Activated T-cell treated with anti-CD3 and anti-CD28 coated beads, Interleukin-2, amount 50 U/mL, for 72 hours (primary cell): ENCODE data around the gene JAG2. TPM values are rescaled to one million over a fixed set of nuclear protein-coding genes. Genes with fewer than 3 reads are reported as not detected.

ENCODE experiments used
- ATAC-seq, 2 donors: fragments of 150-1000 bp; cut with Tn5 transposase; replicated peaks in 1 of 2; 2 replicates each; pipeline ENCODE4 v1.10.0; 2021; ENCODE audit warnings: moderate library complexity in 2 of 2, mild to moderate bottlenecking in 1 of 2
- DNase-seq, 2 donors: peaks; one replicate each; pipeline ENCODE4 v3.0.0; 2021 to 2022; ENCODE audit warnings: mixed read lengths in 1 of 2
- H3K27ac Mint-ChIP-seq: one replicate; pipeline ENCODE4 v1.8.0; 2022; ENCODE audit warnings: mild to moderate bottlenecking, moderate library complexity, mixed read lengths
- H3K27me3 Mint-ChIP-seq: one replicate; pipeline ENCODE4 v1.8.0; 2022; ENCODE audit warnings: low read depth, mixed read lengths
- H3K36me3 Mint-ChIP-seq, 2 donors: one replicate each; pipeline ENCODE4 v1.8.0; 2022; ENCODE audit warnings: mixed read lengths in 2 of 2, mild to moderate bottlenecking in 1 of 2; ENCODE audit not compliant: insufficient read depth in 2 of 2
- H3K4me1 Mint-ChIP-seq: one replicate; pipeline ENCODE4 v1.8.0; 2022; ENCODE audit warnings: low read depth, mixed read lengths
- H3K4me3 Mint-ChIP-seq, 2 donors: one replicate each; pipeline ENCODE4 v1.8.0; 2022; ENCODE audit warnings: mild to moderate bottlenecking in 2 of 2, mixed read lengths in 2 of 2, moderate library complexity in 2 of 2
- H3K9me3 Mint-ChIP-seq, 2 donors: one replicate each; pipeline ENCODE4 v1.8.0; 2022; ENCODE audit warnings: mixed read lengths in 2 of 2
- total RNA-seq, 2 donors: library from RNA; stranded (reverse); gene quantifications; one replicate each; pipeline ENCODE4 v1.2.3, GENCODE V29; 2022

The JAG2 gene
- total RNA-seq, 2 donors from 2014 or later: 3.1 to 5.4 TPM

- DNase-seq: no peak
- no peaks in the 10 kb centered on the region for H3K4me1 Mint-ChIP-seq
- peaks cover 0 to 1% of the 10 kb centered on the region in 2 donors for H3K36me3 Mint-ChIP-seq
- H3K27me3 Mint-ChIP-seq: no peaks in the 10 kb centered on the region
- ATAC-seq: no peak
- no peak overlapping the region for H3K4me3 Mint-ChIP-seq
- H3K27ac Mint-ChIP-seq: no peak overlapping the region
- H3K9me3 Mint-ChIP-seq: peaks cover 0 to 2% of the 10 kb centered on the region in 2 donors
These were observed 16.4 kb upstream of the JAG2 start for GRCh38 chr14:105185001-105185400.

- Mint-ChIP-seq H3K27me3 (no peaks in the 10 kb centered on the region), H3K4me1 (no peaks in the 10 kb centered on the region)
These were observed 15.9 kb upstream of the JAG2 start for GRCh38 chr14:105184461-105184860.

DNA sequence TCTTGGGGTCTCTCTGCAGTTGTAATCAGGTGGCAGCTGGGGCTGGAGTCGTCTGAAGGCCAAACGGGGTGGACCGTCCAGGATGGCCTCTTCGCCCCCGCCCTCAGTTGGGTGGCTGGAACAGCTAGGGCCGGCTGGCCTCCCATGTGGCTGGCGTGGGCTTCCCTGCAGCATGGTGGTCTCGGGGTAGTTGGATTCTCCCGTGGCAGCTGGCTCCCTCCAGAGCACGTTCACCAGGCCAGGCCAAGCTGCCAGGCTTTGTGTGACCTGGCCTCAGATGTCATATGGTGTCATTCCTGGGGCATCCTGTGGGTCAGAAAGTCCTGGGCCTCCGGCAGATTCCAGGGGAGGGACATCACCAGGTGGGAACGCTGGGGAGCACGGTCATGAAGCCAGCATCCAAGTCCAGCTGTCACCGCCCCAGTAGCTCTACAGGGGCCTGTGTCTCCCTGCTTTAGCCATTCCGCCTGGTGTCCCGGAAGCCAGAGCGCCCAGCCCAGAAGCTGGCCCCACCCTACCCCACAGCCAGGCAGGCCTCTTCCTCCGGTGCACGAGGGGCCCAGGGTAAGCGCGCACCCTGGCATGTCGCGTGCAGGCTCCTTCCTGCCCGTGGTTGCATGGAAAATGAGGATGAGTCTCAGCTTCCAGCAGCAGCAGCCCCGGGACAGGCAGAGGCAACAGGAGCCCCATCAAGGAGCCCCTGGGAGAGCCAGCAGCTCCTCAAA lies 13.9 kb upstream of the JAG2 start:
- ATAC-seq (no peak), DNase-seq (no peak)
- Mint-ChIP-seq H3K36me3 (no peaks in the 10 kb centered on the region), H3K4me3 (peak overlapping the region; percentile 45 to 61), H3K9me3 (no peaks in the 10 kb centered on the region), H3K27me3 (no peaks in the 10 kb centered on the region), H3K4me1 (no peaks in the 10 kb centered on the region), H3K27ac (no peak overlapping the region)

More at GRCh38 chr14:105184461-105184860, 15.9 kb upstream of the JAG2 start:
- DNase-seq: no peak
- no peak overlapping the region for H3K4me3 Mint-ChIP-seq
- peaks cover 0 to 2% of the 10 kb centered on the region in 2 donors for H3K9me3 Mint-ChIP-seq
- H3K27ac Mint-ChIP-seq: no peak overlapping the region
- peaks cover 0 to 1% of the 10 kb centered on the region in 2 donors for H3K36me3 Mint-ChIP-seq
- no peak for ATAC-seq

DNA sequence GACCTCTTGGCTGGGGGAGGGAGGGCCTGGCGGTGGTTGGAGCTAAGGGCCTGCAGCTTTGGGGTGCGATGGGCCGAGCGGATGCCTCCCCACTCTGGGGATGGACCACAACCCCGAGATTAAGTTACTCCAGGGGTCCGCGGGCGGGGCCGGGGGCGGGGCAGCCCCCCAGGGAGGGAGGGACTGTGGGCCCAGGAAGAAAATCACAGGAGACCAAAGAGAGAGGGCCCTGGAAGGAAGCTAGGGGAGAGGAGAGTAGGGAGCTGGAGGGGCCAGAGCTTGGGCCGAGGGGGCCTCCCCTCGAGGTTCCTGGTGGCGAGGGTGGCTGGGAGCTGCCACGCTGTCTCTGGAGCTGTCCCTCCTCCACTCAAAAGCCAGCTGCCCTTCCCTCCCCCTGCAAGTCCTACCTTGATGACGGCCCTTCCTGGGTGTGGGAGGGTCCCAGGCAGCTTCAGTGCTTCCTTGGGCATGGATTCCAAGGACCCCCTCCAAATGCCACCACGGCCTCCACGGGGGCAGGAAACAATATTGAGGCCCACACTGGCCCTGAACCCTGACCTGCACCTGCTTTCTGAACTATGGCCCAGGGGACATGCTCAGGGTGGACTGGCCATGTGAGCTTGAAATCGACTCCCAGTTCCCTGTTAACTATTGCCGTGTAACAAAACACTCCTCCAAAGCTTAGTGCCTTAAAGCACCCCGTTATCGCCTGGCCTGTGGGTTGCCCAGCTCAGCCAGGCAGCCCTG lies 13.1 kb upstream of the JAG2 start:
- DNase-seq (no peak), ATAC-seq (no peak)
- H3K36me3 Mint-ChIP-seq: no peaks in the 10 kb centered on the region
- no peaks in the 10 kb centered on the region for H3K9me3 Mint-ChIP-seq
- no peaks in the 10 kb centered on the region for H3K27me3 Mint-ChIP-seq
- peak overlapping the region; percentile 45 to 61 for H3K4me3 Mint-ChIP-seq
- no peak overlapping the region for H3K27ac Mint-ChIP-seq
- no peaks in the 10 kb centered on the region for H3K4me1 Mint-ChIP-seq

DNA sequence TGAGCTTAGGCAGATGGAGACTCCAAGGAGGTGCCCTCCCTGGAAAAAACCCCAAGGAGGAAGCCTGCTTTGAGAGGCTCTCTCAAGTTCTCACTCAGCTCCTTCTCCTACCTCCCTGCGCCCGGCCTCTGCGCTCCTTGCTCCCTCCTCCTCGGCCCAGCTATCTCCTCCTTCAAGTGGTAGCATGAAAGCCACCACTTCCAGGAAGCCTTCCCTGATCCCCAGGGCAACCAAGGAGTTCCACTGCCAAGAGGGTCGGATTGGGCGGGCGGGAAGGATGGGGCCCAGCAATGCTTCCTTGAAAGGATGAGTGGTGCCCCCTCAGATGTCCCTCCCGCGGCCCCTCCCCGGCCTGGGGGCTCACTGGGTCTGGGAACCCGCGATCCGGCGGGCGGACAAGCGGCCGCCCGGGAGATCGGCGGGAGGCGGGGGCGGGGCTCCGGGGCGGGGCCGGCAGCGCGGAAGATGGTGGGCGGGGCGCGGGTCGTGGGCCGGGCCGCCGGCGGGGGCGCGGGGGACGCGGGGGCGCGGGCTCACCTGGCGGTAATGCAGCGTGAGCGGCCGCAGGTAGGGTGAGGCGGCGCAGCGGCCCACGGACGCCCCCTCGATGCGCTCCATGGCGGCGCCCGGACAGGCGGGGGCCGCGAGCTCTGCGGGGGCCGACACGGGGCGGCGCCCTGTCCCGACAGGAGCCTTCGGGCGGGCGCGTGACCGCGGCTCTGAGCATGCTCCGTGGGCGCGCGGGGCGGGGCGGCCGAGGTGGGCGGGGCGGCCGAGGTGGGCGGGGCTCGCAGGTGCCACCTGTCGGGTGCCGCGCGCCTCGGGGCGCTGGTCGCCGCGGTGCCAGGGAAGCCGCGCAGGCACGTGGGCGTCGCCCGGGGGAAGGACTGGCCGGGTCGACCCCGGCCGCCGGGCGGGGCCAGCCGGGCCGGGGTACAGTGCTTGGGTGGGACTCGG lies 12.3 kb upstream of the JAG2 start, which contains the start of gene NUDT14:
Gene NUDT14 (minus strand): TSS at position 721 of the 957 bp plus-strand sequence. CDS start 103 bp downstream, at position 618.
- peak within 1 kb of the TSS; percentile 45 to 73 for H3K4me3 Mint-ChIP-seq
- no peaks in the 10 kb centered on the region for H3K36me3 Mint-ChIP-seq
- DNase-seq (peak; percentile 75 to 82), ATAC-seq (peak; percentile 84 to 87)
- no peaks in the 10 kb centered on the region for H3K4me1 Mint-ChIP-seq
- no peaks in the 10 kb centered on the region for H3K27me3 Mint-ChIP-seq
- H3K27ac Mint-ChIP-seq: no peak within 1 kb of the TSS
- H3K9me3 Mint-ChIP-seq: no peaks in the 10 kb centered on the region

- H3K4me3 Mint-ChIP-seq: no peak overlapping the region
- peaks cover 9% of the 10 kb centered on the region for H3K4me1 Mint-ChIP-seq
- no peaks in the 10 kb centered on the region for H3K36me3 Mint-ChIP-seq
- H3K27ac Mint-ChIP-seq: no peak overlapping the region
- DNase-seq (no peak), ATAC-seq (no peak)
- H3K9me3 Mint-ChIP-seq: no peaks in the 10 kb centered on the region
- H3K27me3 Mint-ChIP-seq: no peaks in the 10 kb centered on the region
These were observed 10.6 kb upstream of the JAG2 start for GRCh38 chr14:105179191-105179590.

DNA sequence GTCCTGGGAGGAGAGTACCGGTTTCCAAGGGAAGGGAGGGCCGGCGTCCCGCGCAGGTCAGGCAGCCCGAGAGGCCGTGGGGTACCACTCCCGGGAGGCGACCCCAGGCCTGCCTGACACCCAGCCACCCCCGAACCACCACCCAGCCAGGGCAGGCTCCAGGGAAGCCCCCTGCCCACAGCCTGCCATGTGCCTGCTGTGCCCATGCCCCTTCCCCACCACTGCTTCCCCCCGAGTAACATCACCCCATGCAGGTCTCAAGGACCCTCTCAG lies 10.2 kb upstream of the JAG2 start:
- Mint-ChIP-seq H3K4me3 (no peak overlapping the region), H3K36me3 (no peaks in the 10 kb centered on the region), H3K4me1 (peaks cover 9% of the 10 kb centered on the region), H3K9me3 (no peaks in the 10 kb centered on the region), H3K27me3 (no peaks in the 10 kb centered on the region), H3K27ac (no peak overlapping the region)
- DNase-seq (no peak), ATAC-seq (no peak)

GRCh38 chr14:105178069-105178867 lies 9.7 kb upstream of the JAG2 start:
- H3K9me3 Mint-ChIP-seq: no peaks in the 10 kb centered on the region

GRCh38 chr14:105177082-105177481 lies 8.5 kb upstream of the JAG2 start:
- Mint-ChIP-seq H3K36me3 (no peaks in the 10 kb centered on the region), H3K4me1 (peaks cover 9% of the 10 kb centered on the region), H3K9me3 (no peaks in the 10 kb centered on the region), H3K4me3 (no peak overlapping the region), H3K27me3 (no peaks in the 10 kb centered on the region), H3K27ac (no peak overlapping the region)
- no peak for DNase-seq
- no peak for ATAC-seq

More at GRCh38 chr14:105178069-105178867, 9.7 kb upstream of the JAG2 start:
- Mint-ChIP-seq H3K27me3 (no peaks in the 10 kb centered on the region), H3K36me3 (no peaks in the 10 kb centered on the region), H3K4me3 (no peak overlapping the region), H3K27ac (no peak overlapping the region), H3K4me1 (peaks cover 9% of the 10 kb centered on the region)
- ATAC-seq: no peak
- no peak for DNase-seq

GRCh38 chr14:105176513-105176912 lies 7.9 kb upstream of the JAG2 start:
- Mint-ChIP-seq H3K27ac (no peak overlapping the region), H3K4me1 (peaks cover 9% of the 10 kb centered on the region), H3K36me3 (no peaks in the 10 kb centered on the region), H3K4me3 (no peak overlapping the region), H3K9me3 (no peaks in the 10 kb centered on the region), H3K27me3 (no peaks in the 10 kb centered on the region)
- no peak for DNase-seq
- ATAC-seq: no peak

DNA sequence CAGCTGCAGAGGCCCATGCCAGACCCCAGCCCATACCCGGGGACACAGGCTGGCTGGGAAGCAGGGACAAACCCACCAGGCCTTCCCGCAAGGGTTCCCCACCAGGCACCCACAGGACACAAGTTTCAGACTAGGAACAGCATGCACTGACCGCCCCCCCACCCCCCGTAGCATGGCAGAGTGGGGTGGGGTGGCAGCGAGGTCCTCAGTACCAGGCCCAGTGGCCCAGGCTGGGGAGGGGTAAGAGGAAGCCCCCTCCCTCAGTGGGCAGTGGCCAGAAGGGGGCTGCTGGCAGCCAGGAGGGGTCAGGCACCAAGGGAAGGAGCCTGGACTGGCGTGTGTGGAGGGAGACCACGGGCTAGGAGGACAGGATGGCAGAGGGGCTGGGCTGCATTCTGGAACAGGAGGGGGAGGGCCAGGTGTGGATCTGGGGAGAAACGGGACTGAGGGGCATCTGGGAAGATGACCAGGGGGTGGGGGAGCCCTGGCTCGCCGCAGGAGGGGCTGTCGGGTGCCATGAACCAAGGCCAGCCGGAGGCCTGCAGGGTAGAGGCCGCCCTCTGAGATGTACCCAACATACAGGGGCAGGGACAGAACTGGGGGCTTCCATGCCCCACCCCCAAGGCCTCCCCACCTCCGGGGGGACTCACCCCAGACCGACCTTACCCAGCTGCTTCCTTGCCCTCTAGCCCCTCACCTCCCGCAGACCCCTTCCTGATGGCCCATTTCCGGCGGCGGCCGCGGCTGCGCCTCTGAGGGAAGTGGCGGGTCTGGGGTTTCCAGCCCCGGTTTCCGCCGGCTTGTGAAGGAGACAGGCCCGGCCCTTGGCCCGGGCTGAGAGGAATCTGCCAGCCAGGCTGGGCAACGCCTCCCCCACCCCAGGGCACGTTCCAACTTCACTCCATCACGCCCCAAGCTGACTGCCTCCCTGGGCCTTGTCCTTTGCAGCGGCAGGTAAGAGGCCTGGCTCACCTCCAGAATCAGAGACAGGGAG lies 5.6 kb upstream of the JAG2 start:
- DNase-seq: peak; percentile 47 to 61
- peak overlapping the region; percentile 40 to 56 for H3K4me3 Mint-ChIP-seq
- no peak overlapping the region for H3K27ac Mint-ChIP-seq
- H3K36me3 Mint-ChIP-seq: no peaks in the 10 kb centered on the region
- H3K27me3 Mint-ChIP-seq: peaks cover 8% of the 10 kb centered on the region
- no peaks in the 10 kb centered on the region for H3K9me3 Mint-ChIP-seq
- peaks cover 22% of the 10 kb centered on the region for H3K4me1 Mint-ChIP-seq
- ATAC-seq: peak; percentile 53 to 58
